Measurements from ENCODE around the gene SPIN4. TPM values are rescaled to one million over a fixed set of nuclear protein-coding genes. Genes with fewer than 3 reads are reported as not detected.
A peak's percentile ranks its signal among the peaks of the same experiment; 100 is the strongest.
"Not testable (repeated sequence)": the region's sequence is repeated elsewhere in the genome, so short reads cannot be mapped to it uniquely, and the experiment has no call there.

SPIN4 gene
- 1 to 10 TPM; 3.5 to 6.5 (median 6.0) TPM for total RNA-seq (2021; fragmentation: NEBNext Ultra II Directional; extraction: Animal tissue kit (Norgen Biotek cat#: 25700))
- long read RNA-seq = 0 reads

GRCh38 chrX:63350941-63351616 lies at the start of gene SPIN4:
Gene SPIN4, minus strand, starts transcription at chrX:63351332. Its CDS starts 513 bp downstream, at chrX:63350819.
- Mint-ChIP-seq H3K27ac (peak within 1 kb of the TSS; percentile 82), H3K36me3 (ENCODE audit: low read depth) (no peaks in the 10 kb centered on the region), H3K4me3 (peak within 1 kb of the TSS; percentile 97), H3K27me3 (ENCODE audit: insufficient read depth) (no peaks in the 10 kb centered on the region), H3K4me1 (ENCODE audit: low read depth) (peaks cover 15% of the 10 kb centered on the region), H3K9me3 (no peaks in the 10 kb centered on the region)
- peak; percentile 71 for DNase-seq
- no peak for TF ChIP-seq CTCF (IDR thresholded peaks at IDR 0.05)

GRCh38 chrX:63400340-63400739 lies 49.2 kb upstream of the SPIN4 start:
- DNase-seq = no peak
- Mint-ChIP-seq H3K27ac (no peak overlapping the region), H3K36me3 (ENCODE audit: low read depth) (no peaks in the 10 kb centered on the region), H3K27me3 (ENCODE audit: insufficient read depth) (no peaks in the 10 kb centered on the region), H3K4me3 (no peak overlapping the region), H3K4me1 (ENCODE audit: low read depth) (no peaks in the 10 kb centered on the region), H3K9me3 (no peaks in the 10 kb centered on the region)
- no peak for TF ChIP-seq CTCF (IDR thresholded peaks at IDR 0.05)

- Mint-ChIP-seq H3K9me3 (no peaks in the 10 kb centered on the region), H3K27me3 (ENCODE audit: insufficient read depth) (no peaks in the 10 kb centered on the region; the same call in 1 of the 2 replicates), H3K4me3 (no peak overlapping the region), H3K27ac (no peak overlapping the region), H3K4me1 (ENCODE audit: low read depth) (no peaks in the 10 kb centered on the region), H3K36me3 (ENCODE audit: low read depth) (no peaks in the 10 kb centered on the region)
- TF ChIP-seq CTCF (IDR thresholded peaks at IDR 0.05) = no peak
- no peak for DNase-seq
Measured at GRCh38 chrX:63394872-63395271, 43.7 kb upstream of the SPIN4 start.

DNA sequence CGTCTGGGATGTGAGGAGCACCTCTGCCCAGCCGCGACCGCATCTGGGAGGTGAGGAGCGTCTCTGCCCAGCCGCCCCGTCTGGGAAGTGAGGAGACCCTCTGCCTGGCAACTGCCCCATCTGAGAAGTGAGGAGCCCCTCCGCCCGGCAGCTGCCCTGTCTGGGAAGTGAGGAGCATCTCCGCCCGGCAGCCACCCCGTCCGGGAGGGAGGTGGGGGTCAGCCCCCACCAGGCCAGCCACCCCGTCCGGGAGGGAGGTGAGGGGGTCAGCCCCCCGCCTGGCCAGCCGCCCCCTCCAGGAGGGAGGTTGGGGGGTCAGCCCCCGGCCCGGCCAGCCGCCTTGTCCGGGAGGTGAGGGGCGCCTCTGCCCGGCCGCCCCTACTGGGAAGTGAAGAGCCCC lies 42.0 kb upstream of the SPIN4 start:
- not testable (repeated sequence) for H3K27ac Mint-ChIP-seq; H3K4me3 Mint-ChIP-seq; H3K27me3 Mint-ChIP-seq (ENCODE audit: insufficient read depth); H3K36me3 Mint-ChIP-seq (ENCODE audit: low read depth); H3K4me1 Mint-ChIP-seq (ENCODE audit: low read depth); H3K9me3 Mint-ChIP-seq; DNase-seq

DNA sequence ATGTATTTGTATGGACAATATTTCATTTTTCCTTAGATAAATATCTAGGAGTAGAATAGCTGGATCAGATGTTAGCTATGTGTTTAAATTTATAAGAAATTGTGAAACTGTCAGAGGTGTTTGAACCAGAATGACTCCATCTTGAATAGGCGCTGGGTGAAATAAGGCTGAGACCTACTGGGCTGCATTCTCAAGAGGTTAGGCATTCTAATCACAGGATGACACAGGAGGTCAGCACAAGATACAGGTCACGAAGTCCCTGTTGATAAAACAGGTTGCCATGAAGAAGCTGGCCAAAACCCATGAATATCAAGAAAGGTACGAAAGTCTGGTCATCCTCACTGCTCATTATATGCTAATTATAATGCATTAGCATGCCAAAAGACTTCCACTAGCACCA lies 36.3 kb upstream of the SPIN4 start:
- DNase-seq = no peak
- H3K4me1 Mint-ChIP-seq (ENCODE audit: low read depth) = no peaks in the 10 kb centered on the region
- H3K27ac Mint-ChIP-seq = no peak overlapping the region

GRCh38 chrX:63384263-63384662 lies 33.1 kb upstream of the SPIN4 start:
- not testable (repeated sequence) for H3K36me3 Mint-ChIP-seq (ENCODE audit: low read depth); H3K4me1 Mint-ChIP-seq (ENCODE audit: low read depth); H3K27ac Mint-ChIP-seq

More for the DNA sequence above, 36.3 kb upstream of the SPIN4 start:
- Mint-ChIP-seq H3K27me3 (ENCODE audit: insufficient read depth) (peaks cover 2% of the 10 kb centered on the region; the same call in 1 of the 2 replicates), H3K4me3 (no peak overlapping the region), H3K9me3 (no peaks in the 10 kb centered on the region), H3K36me3 (ENCODE audit: low read depth) (no peaks in the 10 kb centered on the region)
- TF ChIP-seq CTCF (IDR thresholded peaks at IDR 0.05) = no peak

GRCh38 chrX:63373012-63373411 lies 21.9 kb upstream of the SPIN4 start:
- H3K9me3 Mint-ChIP-seq; H3K4me1 Mint-ChIP-seq (ENCODE audit: low read depth): not testable (repeated sequence)

More at GRCh38 chrX:63384263-63384662, 33.1 kb upstream of the SPIN4 start:
- not testable (repeated sequence) for H3K27me3 Mint-ChIP-seq (ENCODE audit: insufficient read depth); H3K9me3 Mint-ChIP-seq; H3K4me3 Mint-ChIP-seq; DNase-seq

DNA sequence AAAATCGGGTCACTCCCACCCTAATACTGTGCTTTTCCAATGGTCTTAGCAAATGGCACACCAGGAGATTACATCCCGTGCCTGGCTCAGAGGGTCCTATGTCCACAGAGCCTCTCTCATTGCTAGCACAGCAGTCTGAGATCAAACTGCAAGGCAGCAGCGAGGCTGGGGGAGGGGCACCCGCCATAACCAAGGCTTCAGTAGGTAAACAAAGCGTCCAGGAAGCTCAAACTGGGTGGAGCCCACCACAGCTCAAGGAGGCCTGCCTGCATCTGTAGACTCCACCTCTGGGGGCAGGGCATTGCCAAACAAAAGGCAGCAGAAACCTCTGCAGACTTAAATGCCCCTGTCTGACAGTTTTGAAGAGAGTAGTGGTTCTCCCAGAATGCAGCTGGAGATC lies 16.6 kb upstream of the SPIN4 start:
- DNase-seq; H3K27me3 Mint-ChIP-seq (ENCODE audit: insufficient read depth); H3K4me3 Mint-ChIP-seq; H3K27ac Mint-ChIP-seq; H3K4me1 Mint-ChIP-seq (ENCODE audit: low read depth); H3K36me3 Mint-ChIP-seq (ENCODE audit: low read depth); H3K9me3 Mint-ChIP-seq: not testable (repeated sequence)

More at GRCh38 chrX:63373012-63373411, 21.9 kb upstream of the SPIN4 start:
- not testable (repeated sequence) for H3K27me3 Mint-ChIP-seq (ENCODE audit: insufficient read depth); H3K27ac Mint-ChIP-seq; H3K36me3 Mint-ChIP-seq (ENCODE audit: low read depth); H3K4me3 Mint-ChIP-seq; DNase-seq
